Fibroblast of skin of scalp (primary cell): ENCODE data around the gene NXT1.

Source experiments
- DNase-seq: peaks from one replicate; pipeline ENCODE4 v3.0.0-alpha.2; 2013

Gene NXT1

DNA sequence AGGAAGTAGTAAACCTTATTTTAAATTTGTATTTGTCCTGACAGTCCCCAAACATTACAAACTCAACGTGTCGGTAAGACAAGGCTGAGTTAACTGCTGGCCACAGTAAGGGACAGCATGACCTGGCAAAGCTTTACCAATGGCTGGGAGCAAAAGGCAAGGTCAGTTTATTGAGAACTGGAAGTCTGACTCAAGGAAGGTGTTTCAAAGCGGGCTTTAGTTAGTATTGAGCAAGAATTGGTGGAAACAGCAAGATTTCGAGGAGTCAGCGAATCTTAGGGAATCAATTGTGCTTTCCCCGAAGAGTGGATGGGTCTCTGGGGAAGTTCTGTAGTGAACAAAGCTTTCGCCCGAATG lies 10.5 kb downstream of the NXT1 start:
- no peak for DNase-seq

GRCh38 chr20:23361476-23362391 lies 11.1 kb downstream of the NXT1 start, which contains the start of gene GZF1:
Gene GZF1, plus strand, starts transcription at chr20:23362182. Its CDS starts 2,202 bp downstream, at chr20:23364384.
- peak; percentile 98 for DNase-seq

- peak; percentile 14 for DNase-seq
These were observed 12.0 kb downstream of the NXT1 start for GRCh38 chr20:23362392-23363256.

- DNase-seq, result no peak
These were observed 12.7 kb downstream of the NXT1 start for GRCh38 chr20:23363257-23363649.

DNA sequence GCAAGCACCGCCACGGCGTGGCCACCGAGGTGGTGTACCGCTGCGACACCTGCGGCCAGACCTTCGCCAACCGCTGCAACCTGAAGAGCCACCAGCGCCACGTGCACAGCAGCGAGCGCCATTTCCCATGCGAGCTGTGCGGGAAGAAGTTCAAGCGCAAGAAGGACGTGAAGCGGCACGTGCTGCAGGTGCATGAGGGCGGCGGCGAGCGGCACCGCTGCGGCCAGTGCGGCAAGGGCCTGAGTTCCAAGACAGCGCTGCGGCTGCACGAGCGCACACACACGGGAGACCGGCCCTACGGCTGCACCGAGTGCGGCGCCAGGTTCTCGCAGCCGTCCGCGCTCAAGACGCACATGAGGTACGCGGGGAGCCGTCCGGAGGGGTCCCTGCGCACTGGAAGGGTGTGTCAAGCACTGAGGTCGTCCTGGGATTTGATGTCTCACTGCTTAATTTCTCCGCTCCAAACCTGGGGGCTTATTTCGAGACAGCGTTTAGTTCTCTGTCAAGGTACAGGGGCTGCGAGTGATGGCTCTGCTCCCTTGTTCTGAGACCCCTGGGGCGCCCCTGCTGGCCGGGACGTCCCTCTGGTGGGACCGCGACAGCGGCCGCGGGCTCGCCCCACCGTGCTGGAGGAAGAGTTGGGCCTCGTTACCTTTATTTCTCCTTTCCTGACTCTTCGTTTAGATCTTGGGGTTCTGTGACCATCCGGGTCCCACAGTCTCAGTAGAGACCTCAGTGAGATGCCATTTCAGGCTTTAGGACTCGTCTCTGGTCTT lies 15.0 kb downstream of the NXT1 start:
- DNase-seq, result no peak

DNA sequence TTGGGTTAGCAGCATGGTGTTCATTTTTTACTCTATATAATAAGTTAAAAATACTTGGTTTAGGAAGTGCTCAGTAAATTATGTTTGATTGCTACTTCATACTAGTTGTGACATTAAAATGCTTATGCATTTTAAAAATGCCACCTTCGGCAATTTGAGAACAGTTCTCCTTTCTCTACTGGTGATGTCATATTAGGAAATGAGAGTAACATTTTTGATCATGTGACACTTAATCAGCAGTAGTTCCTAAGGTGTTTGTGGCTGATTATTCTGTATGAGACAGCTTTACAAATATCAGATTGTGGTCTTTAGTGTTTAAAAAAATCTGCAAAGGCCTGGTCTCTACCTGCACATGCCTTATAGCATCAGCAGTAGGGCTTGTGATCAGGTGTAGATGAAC lies 15.8 kb downstream of the NXT1 start:
- no peak for DNase-seq

DNA sequence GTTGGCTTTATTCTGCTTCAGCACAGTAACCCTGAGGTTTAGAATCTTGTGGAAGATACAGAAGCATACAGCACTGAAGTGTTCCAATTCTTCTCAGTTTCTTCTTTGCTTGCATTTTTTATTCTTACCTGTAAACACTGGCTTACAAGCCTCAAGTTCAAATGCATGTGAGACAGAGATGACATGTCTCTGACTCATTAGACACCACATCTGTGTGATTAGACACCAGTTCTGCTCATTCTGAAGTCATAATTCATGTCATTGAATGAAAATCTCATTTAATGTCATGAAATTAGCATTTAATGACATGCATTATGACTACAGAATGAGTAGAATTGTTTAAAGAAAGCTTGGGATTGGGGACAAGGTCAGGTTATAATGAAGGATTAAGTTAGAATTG lies 17.2 kb downstream of the NXT1 start:
- no peak for DNase-seq

DNA sequence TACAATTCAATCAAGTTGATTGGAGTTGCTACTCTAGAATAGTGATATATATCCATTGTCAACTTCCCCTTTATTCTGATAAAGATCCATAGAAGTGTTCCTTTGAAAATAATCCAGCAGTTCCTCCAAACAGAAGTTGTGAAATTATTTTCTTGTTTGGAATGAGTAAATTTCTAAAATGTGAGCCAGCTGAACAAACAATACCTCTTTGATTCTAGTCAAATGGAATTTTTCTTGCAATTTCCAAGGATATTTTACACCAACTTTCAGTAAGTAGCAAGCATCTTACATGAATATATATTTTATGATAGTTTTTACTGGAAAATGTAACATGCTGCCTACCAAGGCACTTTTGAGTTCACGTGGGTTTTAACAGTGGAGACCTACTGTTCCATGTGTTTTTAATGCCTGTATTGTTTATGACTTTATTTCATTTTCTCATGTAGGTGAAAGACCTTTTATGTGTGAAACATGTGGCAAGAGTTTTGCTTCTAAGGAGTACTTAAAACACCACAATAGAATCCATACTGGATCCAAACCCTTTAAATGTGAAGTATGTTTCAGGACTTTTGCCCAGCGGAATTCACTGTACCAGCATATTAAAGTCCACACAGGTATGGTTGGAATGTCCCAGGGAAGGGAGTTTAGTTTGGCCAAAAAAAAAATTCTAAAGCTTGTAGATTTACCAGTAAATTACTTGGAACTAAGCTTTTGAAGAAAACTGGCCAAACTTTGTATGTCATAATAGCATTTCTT lies 17.9 kb downstream of the NXT1 start:
- DNase-seq, result peak; percentile 27

DNA sequence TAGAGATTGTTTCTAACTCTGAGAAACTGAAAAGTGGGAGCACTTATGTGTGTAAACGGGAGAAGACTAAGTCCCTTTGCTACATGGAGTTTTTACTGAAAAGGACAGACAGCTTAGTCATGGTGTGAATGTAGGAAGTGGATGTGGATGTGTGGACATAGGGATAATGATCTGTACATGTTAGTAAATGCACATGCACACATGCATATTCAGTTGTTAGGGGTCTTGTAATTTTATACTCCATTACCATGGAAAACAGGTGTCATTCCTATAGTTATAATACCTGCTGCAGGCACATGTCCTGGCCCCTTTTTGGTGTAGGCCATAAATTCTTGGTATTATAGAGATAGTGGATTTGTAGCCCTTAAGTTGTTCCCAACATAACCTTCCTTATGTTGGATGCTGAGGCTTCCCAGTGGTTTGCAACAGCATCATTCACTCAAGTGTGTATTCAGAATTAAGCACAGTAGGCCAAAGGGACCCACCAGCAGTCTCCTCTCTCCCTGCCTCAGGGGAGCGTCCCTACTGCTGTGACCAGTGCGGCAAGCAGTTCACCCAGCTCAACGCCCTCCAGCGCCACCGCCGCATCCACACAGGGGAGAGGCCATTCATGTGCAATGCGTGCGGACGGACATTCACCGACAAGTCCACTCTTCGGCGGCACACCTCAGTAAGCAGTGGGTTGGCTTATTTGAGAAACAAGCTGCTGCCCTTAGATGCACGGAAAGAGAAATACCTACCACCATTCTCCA lies 18.7 kb downstream of the NXT1 start:
- no peak for DNase-seq

DNA sequence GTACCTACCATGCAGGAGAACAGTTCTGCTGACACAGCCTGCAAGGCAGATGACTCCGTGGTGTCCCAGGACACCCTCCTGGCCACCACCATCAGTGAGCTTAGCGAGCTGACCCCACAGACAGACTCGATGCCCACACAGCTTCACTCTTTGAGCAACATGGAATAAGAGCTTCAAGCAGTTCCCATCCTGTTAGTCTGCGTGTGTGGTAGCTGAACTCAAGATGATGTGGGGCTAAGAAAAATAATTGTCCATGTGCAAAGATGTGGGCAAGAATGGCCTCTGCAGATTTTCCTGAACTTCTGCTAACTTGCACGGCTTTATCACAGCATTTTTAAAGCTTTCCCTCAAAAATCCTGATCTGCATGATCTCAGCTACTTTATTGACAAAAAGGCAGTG lies 19.7 kb downstream of the NXT1 start:
- no peak for DNase-seq

DNA sequence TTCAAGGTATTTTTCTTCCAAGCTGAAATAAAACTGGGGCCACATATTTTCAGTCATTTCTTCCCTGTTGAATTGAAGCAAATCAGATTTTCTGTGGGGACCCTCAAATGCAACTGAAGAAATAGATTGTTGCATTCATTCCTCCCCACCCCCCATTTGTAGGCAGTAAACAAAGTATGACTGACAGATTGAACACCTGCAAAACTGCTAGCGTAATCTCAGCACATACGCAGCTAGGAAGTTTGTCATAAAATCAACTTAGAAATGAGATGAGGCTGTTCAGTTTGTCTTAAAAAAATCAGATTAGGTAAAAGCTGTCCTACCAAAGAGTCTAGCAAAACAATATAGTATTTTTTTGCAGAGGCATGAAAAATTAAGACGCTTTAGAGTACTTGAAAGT lies 20.3 kb downstream of the NXT1 start:
- no peak for DNase-seq

- DNase-seq, result no peak
These were observed 20.9 kb downstream of the NXT1 start for GRCh38 chr20:23371496-23371895.

- DNase-seq, result no peak
These were observed 23.9 kb downstream of the NXT1 start for GRCh38 chr20:23374441-23374840.

DNA sequence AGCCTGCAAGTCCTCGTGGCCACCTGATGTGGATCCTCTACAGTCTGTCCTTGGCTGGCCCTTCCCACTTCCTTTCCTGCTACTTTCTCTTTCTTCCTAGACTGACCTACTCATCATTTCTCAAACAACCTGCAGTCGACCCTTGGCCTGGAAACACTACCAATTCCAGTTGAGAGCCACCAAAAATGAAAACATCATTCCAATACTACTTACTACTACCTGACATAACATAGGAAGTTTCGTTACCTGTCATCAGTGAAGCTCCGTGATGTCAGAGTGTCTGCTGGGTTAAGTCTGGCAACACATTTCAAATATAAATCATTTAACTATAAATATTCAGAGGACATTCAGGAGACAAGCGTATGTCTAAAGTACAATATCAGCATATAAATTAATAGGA lies 25.2 kb downstream of the NXT1 start:
- DNase-seq, result no peak

GRCh38 chr20:23379772-23380171 lies 29.2 kb downstream of the NXT1 start:
- DNase-seq, result no peak

DNA sequence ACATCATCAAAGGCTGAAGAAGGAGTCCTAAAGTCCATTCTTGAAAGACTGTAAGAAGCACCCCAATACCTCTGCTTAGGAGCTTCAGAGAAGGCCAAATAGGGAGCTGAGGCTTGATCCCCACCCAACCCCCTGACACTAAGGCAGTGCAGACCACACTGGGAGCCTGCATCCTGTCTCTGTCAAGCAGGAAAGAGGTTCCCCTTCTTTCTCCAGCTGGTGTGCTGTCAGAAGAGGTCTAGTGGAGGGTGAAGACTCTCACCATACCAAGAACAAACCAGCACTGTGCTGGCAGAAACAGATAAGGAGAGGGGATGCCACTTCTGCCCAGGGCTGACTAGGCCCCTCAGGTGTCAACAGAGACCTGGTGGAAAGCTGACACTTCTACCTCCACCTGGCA lies 31.3 kb downstream of the NXT1 start:
- no peak for DNase-seq

- DNase-seq, result no peak
These were observed 35.9 kb downstream of the NXT1 start for GRCh38 chr20:23386304-23387117.

DNA sequence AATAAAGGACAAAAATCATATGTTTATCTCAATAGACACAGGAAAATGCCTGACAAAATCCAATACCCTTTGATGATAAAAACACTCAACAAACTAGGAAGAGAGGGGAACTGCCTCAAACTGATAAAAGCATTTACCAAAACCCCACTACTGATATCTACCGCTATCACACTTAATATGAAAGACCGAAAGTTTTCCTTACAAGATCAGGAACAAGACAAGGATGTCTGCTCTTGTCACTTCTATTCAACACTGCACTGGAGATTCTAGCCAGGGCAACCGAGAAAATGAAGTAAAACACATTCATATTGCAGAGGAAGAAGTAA lies 36.5 kb downstream of the NXT1 start:
- no peak for DNase-seq

DNA sequence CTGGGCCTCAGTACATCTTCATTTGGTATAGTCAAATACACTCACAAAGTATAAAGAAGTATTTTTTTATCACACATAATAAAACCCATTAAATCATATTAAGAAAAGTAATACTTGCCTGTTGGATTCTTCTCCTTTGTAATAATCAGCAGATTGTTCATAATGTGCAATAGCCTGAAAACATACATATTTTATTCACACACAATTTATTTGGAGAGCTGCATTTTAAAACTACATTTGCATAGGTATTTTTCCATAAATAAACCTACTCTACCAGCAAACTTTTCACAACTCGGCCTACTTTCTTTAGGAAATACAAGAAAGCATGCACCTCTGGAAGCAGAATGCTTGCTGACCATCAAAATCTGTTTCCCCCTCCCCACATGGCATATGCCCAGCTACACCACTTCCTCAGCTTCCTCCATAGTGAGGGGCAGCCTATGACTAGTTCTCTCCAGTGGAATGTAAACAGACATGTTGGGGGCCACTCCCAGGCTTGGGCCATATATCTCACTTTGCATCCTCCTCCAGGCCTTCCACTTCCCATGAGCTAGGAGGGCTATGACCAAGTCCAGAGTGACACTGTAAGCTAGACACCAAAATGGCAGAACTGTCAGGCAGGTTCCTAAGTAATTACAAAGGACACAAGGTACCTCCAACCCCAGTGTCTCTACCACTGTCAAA lies 39.6 kb downstream of the NXT1 start:
- DNase-seq, result no peak

GRCh38 chr20:23391707-23392310 lies 41.2 kb downstream of the NXT1 start:
- no peak for DNase-seq
